HG03469 (cell line): ENCODE data around the gene ENTREP3.
A peak's percentile ranks its signal among the peaks of the same experiment; 100 is the strongest.

ENCODE experiments used
- ATAC-seq: cut with Tn5 transposase; IDR thresholded peaks from one replicate; pipeline ENCODE4 v1.9.1; 2021; ENCODE audit warnings: mild to moderate bottlenecking, moderate library complexity, moderate number of reproducible peaks; ENCODE audit not compliant: unreplicated experiment

The ENTREP3 gene

GRCh38 chr1:155278689-155279160 is 23.4 kb upstream of the ENTREP3 start:
- ATAC-seq = no peak

GRCh38 chr1:155277902-155278688 is 22.8 kb upstream of the ENTREP3 start:
- no peak for ATAC-seq

GRCh38 chr1:155277070-155277901 is 22.0 kb upstream of the ENTREP3 start, which contains the start of gene HCN3:
TSS of gene HCN3 (plus strand) at chr1:155277463. CDS start at chr1:155277591, 128 bp downstream.
- ATAC-seq = peak; percentile 50

GRCh38 chr1:155273343-155274245 is 18.3 kb upstream of the ENTREP3 start, which contains the start of gene CLK2:
TSS of gene CLK2 (minus strand) at chr1:155273504. CDS start at chr1:155270977, 2,527 bp downstream.
- peak; percentile 67 for ATAC-seq

- no peak for ATAC-seq
These were observed 17.4 kb upstream of the ENTREP3 start for GRCh38 chr1:155272466-155273342.

- ATAC-seq = no peak
These were observed 14.1 kb upstream of the ENTREP3 start for GRCh38 chr1:155269381-155269780.

GRCh38 chr1:155268630-155269029 is 13.3 kb upstream of the ENTREP3 start:
- ATAC-seq = no peak

GRCh38 chr1:155267373-155267772 is 12.1 kb upstream of the ENTREP3 start:
- no peak for ATAC-seq

- no peak for ATAC-seq
These were observed 11.3 kb upstream of the ENTREP3 start for GRCh38 chr1:155266553-155266952.

GRCh38 chr1:155263067-155263466 is 7.8 kb upstream of the ENTREP3 start:
- no peak for ATAC-seq

GRCh38 chr1:155261852-155262673 is 6.8 kb upstream of the ENTREP3 start, which contains the start of gene SCAMP3:
TSS of gene SCAMP3 (minus strand) at chr1:155262360. CDS start at chr1:155262151, 209 bp downstream.
- ATAC-seq = peak; percentile 78

GRCh38 chr1:155261493-155261851 is 6.2 kb upstream of the ENTREP3 start:
- no peak for ATAC-seq

- no peak for ATAC-seq
These were observed 5.0 kb upstream of the ENTREP3 start for GRCh38 chr1:155260276-155260675.

GRCh38 chr1:155256058-155256852 is 972 bp upstream of the ENTREP3 start:
- ATAC-seq = no peak

GRCh38 chr1:155254714-155255242 is 505 bp downstream of the ENTREP3 start:
- ATAC-seq = no peak

GRCh38 chr1:155254228-155254713 is 1.0 kb downstream of the ENTREP3 start:
- ATAC-seq = no peak

- ATAC-seq = no peak
These were observed 1.5 kb downstream of the ENTREP3 start for GRCh38 chr1:155253797-155254196.
